ENCODE data around the gene ZNF19.
"Not testable (repeated sequence)": the region's sequence is repeated elsewhere in the genome, so short reads cannot be mapped to it uniquely, and the experiment has no call there.

DNA sequence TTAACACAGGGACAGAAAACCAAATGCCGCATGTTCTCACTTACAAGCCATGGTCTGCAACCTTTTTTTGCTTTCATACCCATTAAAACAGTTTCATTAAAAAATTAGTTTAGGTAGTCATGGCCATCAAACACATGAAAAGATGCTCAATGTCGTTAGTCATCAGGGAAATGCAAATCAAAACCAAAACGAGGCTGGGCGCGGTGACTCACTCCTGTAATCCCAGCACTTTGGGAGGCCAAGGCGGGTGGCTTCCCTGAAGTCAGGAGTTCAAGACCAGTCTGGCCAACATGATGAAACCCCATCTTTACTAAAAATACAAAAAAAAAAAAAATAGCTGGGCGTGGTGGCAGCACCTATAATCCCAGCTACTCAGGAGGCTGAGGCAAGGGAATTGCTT lies 14.9 kb upstream of the ZNF19 start:
- not testable (repeated sequence) for TF ChIP-seq RFX5 (IDR thresholded peaks at IDR 0.05; ENCODE audit: low read depth, low read length); ZNF140 (CRISPR knock-in tag; IDR thresholded peaks at IDR 0.05); ETV6 (IDR thresholded peaks at IDR 0.05; ENCODE audit: borderline replicate concordance in 1 of 2, low read depth in 2 of 2, low read length in 1 of 2); ETV6 (CRISPR knock-in tag; IDR thresholded peaks at IDR 0.05; ENCODE audit: borderline replicate concordance); ARID2 (IDR thresholded peaks at IDR 0.05); SMAD3 (CRISPR knock-in tag; conservative IDR thresholded peaks at IDR 0.05); CBX3 (IDR thresholded peaks at IDR 0.05; ENCODE audit: borderline replicate concordance in 1 of 2, low read length in 2 of 2)
- TF ChIP-seq, protein P1, sequence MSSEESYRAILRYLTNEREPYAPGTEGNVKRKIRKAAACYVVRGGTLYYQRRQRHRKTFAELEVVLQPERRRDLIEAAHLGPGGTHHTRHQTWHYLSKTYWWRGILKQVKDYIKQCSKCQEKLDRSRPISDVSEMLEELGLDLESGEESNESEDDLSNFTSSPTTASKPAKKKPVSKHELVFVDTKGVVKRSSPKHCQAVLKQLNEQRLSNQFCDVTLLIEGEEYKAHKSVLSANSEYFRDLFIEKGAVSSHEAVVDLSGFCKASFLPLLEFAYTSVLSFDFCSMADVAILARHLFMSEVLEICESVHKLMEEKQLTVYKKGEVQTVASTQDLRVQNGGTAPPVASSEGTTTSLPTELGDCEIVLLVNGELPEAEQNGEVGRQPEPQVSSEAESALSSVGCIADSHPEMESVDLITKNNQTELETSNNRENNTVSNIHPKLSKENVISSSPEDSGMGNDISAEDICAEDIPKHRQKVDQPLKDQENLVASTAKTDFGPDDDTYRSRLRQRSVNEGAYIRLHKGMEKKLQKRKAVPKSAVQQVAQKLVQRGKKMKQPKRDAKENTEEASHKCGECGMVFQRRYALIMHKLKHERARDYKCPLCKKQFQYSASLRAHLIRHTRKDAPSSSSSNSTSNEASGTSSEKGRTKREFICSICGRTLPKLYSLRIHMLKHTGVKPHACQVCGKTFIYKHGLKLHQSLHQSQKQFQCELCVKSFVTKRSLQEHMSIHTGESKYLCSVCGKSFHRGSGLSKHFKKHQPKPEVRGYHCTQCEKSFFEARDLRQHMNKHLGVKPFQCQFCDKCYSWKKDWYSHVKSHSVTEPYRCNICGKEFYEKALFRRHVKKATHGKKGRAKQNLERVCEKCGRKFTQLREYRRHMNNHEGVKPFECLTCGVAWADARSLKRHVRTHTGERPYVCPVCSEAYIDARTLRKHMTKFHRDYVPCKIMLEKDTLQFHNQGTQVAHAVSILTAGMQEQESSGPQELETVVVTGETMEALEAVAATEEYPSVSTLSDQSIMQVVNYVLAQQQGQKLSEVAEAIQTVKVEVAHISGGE (CRISPR knock-in tag; IDR thresholded peaks at IDR 0.05): not testable (repeated sequence)
